Placental epithelial cell (primary cell): ENCODE results near the gene SIGLEC6. TPM values are rescaled to one million over a fixed set of nuclear protein-coding genes. Genes with fewer than 3 reads are reported as not detected.

Experiments used
- small RNA-seq: library from RNA; depleted of rRNA; stranded (forward); fragments of <200 nt; gene quantifications from one replicate; pipeline ENCODE3, GENCODE V24; 2012
- total RNA-seq: library from RNA; depleted of rRNA; stranded (reverse); fragments of >200 nt; gene quantifications from 2 replicates; pipeline ENCODE4 v1.2.3, GENCODE V29; 2012

The SIGLEC6 gene
- not detected in 2 replicates for total RNA-seq

GRCh38 chr19:51531349-51532315, at the start of gene SIGLEC6:
SIGLEC6 (minus strand) TSS chr19:51531670; CDS start chr19:51531648, 22 bp downstream.

GRCh38 chr19:51570962-51571575, 39.6 kb upstream of the SIGLEC6 start, which contains the start of gene ZNF175:
ZNF175 (plus strand) TSS chr19:51571283; CDS start chr19:51573330, 2,047 bp downstream.

GRCh38 chr19:51501594-51502263, 29.7 kb downstream of the SIGLEC6 start, which contains the start of gene SIGLEC12:
SIGLEC12 (minus strand) TSS chr19:51501800; CDS start chr19:51501733, 67 bp downstream.

GRCh38 chr19:51478381-51479234, 52.9 kb downstream of the SIGLEC6 start, which contains the start of gene CEACAM18:
CEACAM18 (plus strand) TSS chr19:51478539.

Small RNAs within 50 kb of the gene (small RNA-seq; reads per million reads assigned to genes)
- gene AC020914.3, result not detected

Other genes with a start within 250 kb of the SIGLEC6 start
- not detected in 2 replicates for gene IGLON5, start 220.0 kb downstream of the SIGLEC6 start, total RNA-seq
- 1.4 and 2.4 TPM in 2 replicates for gene VSIG10L, start 189.5 kb downstream of the SIGLEC6 start, total RNA-seq
- 42.9 and 82.1 TPM in 2 replicates for gene ETFB, start 165.3 kb downstream of the SIGLEC6 start, total RNA-seq
- gene CLDND2, start 162.7 kb downstream of the SIGLEC6 start, total RNA-seq, result not detected in 2 replicates
- not detected in 2 replicates for gene NKG7, start 159.0 kb downstream of the SIGLEC6 start, total RNA-seq
- gene LIM2, start 143.7 kb downstream of the SIGLEC6 start, total RNA-seq, result not detected in 2 replicates
- 0.43 TPM in 1 of 2 replicates, not detected in the other for gene C19orf84, start 141.1 kb downstream of the SIGLEC6 start, total RNA-seq
- gene SIGLEC10, start 114.0 kb downstream of the SIGLEC6 start, total RNA-seq, result under 0.01 TPM in 1 of 2 replicates, not detected in the other
- gene SIGLEC8, start 73.2 kb downstream of the SIGLEC6 start, total RNA-seq, result not detected in 2 replicates
- not detected in 2 replicates for gene CEACAM18, start 53.1 kb downstream of the SIGLEC6 start, total RNA-seq
- not detected in 2 replicates for gene SIGLEC12, start 29.9 kb downstream of the SIGLEC6 start, total RNA-seq
- gene ZNF175, start 39.6 kb upstream of the SIGLEC6 start, total RNA-seq, result 5.5 and 6.4 TPM in 2 replicates
- 1.2 and 2.8 TPM in 2 replicates for gene SIGLEC5, start 98.7 kb upstream of the SIGLEC6 start, total RNA-seq
- gene SIGLEC14, start 115.2 kb upstream of the SIGLEC6 start, total RNA-seq, result not detected in 2 replicates
- gene SPACA6, start 161.7 kb upstream of the SIGLEC6 start, total RNA-seq, result 5.5 and 21.2 TPM in 2 replicates
- not detected in 2 replicates for gene HAS1, start 192.3 kb upstream of the SIGLEC6 start, total RNA-seq
- gene FPR1, start 220.2 kb upstream of the SIGLEC6 start, total RNA-seq, result 0.11 TPM in 1 of 2 replicates, not detected in the other
- not detected in 2 replicates for gene FPR2, start 229.5 kb upstream of the SIGLEC6 start, total RNA-seq